ENCODE measurements around the gene STK10.

GRCh38 chr5:172042183-172042582 is 145.8 kb downstream of the STK10 start:
- TF ChIP-seq CTCF (IDR thresholded peaks at IDR 0.05; ENCODE audit: insufficient read depth, low read depth, low read length) (no peak), EZH2 (IDR thresholded peaks at IDR 0.05; ENCODE audit: insufficient read depth, low read length) (no peak)
